Measurements from ENCODE around the gene GPR87.

Gene GPR87

DNA sequence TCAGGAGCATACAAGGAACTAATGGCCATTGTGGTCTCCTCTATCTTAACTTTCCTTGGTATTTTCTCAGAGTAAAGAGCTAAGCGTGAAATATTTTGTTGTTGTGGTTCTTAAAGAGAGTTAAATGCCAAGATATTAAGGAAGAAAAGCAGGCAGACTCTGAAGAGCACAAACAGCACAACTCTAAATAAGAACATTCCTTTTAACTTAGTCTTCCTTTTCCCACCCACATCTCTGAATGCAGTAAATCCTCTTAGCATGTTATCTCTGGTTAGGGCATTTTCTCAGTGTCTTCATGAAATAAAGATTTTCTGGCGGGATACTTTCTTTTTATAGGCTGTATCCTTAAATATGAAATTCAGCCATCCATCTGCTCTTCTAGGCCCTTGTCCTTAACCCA lies 1.5 kb downstream of the GPR87 start:
- FAIRE-seq, result no peak

GRCh38 chr3:151314593-151314992 lies 2.0 kb downstream of the GPR87 start:
- no peak for FAIRE-seq

- no peak for FAIRE-seq
These were observed 2.5 kb downstream of the GPR87 start for GRCh38 chr3:151314137-151314536.

DNA sequence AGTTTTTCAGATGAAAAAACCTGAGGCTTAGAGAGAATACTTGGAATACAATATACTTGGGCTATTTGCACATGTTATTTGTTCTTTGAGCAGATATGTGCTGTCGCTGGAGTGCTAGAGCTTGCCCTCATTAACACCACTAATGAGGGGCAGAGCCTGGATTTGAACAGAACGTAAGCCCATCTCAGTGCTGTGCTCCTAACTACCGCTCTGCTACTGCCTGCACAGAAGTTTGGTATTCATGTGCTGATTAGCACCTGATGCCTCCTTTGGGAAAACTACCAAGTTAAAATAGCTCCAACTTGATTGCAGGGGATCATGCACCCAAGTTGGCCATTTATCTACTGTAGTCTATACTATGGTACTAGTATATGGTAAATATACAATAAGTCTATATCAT lies 3.6 kb downstream of the GPR87 start:
- FAIRE-seq, result no peak

DNA sequence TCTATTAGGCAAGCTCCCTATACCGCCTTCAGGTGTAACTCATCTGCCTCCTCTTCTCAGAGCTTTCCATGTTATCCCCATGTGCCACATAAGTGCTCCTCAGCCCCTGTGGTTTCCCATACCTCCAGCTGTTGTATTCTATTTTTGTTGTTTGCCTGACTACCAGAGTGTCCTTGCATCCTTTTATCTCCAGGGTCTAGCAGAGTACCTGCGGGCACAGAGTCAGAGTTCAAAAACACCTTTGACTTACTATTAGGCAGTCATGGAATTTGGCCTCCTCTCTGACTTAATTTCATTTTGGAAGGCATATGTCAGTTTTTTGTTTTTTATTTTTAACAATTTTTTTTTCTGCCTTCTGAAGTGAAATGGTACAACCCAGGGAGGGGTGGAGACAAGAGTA lies 7.1 kb downstream of the GPR87 start:
- no peak for FAIRE-seq

- FAIRE-seq, result no peak
These were observed 8.8 kb downstream of the GPR87 start for GRCh38 chr3:151307583-151308488.

GRCh38 chr3:151307131-151307530 lies 9.5 kb downstream of the GPR87 start:
- FAIRE-seq, result no peak

GRCh38 chr3:151306168-151306810 lies 10.3 kb downstream of the GPR87 start:
- no peak for FAIRE-seq

DNA sequence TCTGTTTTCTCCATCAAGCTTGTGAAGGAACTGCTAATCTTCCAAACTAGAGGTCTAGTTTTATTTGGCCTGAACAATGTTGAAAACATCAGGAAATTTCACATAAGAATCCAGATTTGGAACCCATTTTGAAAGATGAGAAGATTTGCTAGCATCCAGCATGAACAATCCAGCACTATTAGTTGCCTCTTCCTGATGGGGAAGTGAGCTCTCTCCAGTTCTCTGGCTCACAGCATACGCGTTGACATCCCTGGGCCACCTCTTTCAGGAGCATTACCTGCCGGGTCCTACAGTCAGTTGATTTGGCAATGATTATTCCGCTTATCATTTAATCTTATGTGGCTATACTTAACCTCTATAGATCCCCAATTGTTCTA lies 10.9 kb downstream of the GPR87 start:
- no peak for FAIRE-seq

GRCh38 chr3:151305060-151305774 lies 11.4 kb downstream of the GPR87 start:
- no peak for FAIRE-seq

GRCh38 chr3:151303751-151304150 lies 12.9 kb downstream of the GPR87 start:
- no peak for FAIRE-seq

GRCh38 chr3:151301787-151302186 lies 14.8 kb downstream of the GPR87 start:
- no peak for FAIRE-seq

GRCh38 chr3:151300539-151300938 lies 16.1 kb downstream of the GPR87 start:
- no peak for FAIRE-seq

DNA sequence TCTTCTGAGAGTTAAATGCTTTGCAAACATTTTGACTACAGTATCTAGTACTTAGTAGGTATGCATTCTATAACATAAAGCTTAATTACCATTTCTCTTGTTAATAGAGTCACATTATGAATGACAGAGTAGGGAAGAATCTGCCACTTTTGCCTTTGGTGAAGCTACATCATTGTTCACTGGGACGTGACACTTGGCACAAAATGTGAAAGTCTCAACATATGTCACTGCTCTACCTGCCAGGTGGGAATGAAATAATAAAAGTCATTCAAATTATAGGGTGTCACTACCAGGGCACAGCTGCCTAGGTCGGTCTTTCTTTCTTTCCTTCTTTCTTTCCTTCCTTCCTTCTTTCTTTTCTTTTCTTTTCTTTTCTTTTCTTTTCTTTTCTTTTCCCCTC lies 17.6 kb downstream of the GPR87 start:
- no peak for FAIRE-seq

DNA sequence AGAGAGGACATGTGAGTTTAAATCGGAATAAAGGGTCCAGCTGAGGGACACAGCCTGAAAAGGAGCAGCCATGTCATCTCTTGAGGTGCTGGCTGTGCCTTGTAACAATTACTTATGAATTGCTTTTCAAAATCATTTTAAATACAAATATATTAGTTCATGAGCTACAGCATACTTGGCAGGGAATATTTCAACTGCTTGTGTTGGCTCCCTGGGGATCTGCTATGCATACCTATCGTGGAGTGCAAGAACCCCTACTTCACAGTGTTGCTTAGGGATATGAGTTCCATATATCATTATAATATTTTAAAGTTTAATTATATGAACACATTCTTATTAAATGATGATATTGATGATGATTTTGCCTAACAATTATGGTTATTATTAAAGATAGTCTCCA lies 19.2 kb downstream of the GPR87 start:
- no peak for FAIRE-seq

DNA sequence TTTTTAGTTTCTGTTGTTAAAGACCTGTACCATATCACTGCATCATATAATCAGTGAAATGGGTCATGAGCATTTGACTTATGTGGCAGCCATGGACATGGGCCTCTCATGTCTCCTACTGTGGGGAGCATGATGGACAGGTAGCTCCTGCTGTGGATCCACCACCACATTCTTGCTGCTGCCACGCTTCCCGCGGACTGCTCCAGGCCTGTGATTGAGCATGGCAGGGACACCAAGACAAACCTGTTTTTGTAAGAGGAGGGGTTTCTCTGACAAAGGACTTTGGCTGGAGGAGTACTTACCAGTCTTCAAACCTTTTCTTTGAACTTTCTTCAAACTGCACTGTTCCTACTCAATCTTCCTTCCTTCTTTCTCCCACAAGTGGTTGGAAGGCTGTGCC lies 20.4 kb downstream of the GPR87 start:
- FAIRE-seq, result no peak

GRCh38 chr3:151293127-151293526 lies 23.5 kb downstream of the GPR87 start:
- FAIRE-seq, result no peak

- no peak for FAIRE-seq
These were observed 25.9 kb downstream of the GPR87 start for GRCh38 chr3:151290673-151291072.

GRCh38 chr3:151289445-151289844 lies 27.2 kb downstream of the GPR87 start:
- FAIRE-seq, result no peak

DNA sequence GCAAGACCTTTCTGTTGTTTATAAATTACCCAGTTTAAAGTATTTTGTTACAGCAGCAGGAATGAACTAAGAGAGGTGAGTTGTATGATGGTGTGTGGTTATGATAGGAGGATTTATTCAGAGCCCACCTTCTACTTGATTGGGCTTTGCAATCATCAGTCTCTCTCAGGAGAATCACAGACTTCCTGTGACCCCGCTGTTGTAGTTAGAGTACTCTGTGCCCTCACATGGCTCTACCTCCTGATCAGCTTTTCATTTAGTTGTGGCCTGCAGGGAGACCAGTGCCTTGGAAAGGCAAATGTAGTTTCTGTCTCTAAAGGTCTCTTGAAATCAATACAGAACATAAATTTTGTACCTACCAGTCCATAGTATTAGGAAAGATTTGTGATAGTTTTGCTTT lies 30.7 kb downstream of the GPR87 start:
- no peak for FAIRE-seq

GRCh38 chr3:151283907-151284461 lies 32.6 kb downstream of the GPR87 start:
- FAIRE-seq, result no peak

DNA sequence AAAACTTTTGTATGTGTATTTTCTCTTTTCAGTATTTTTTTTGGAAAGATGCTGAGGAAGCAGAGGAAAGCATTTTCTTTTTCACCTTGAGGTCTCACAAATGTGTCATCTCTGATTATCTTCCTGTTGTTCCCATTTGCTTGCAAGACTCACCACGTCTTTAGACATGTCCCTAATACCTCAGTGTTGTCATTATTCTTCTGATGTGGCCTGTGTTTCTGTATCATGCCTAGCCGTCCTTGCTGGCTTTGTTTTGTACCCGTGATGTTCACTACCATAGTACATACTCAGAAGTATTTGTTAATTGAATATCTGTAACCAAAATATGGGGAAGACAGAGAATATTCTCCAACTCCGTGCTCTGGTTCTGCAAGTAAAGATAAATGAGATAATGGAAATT lies 33.2 kb downstream of the GPR87 start:
- FAIRE-seq, result no peak

GRCh38 chr3:151282921-151283320 lies 33.7 kb downstream of the GPR87 start:
- peak; percentile 94 for FAIRE-seq

Data from colon (tissue), 2 donors.